ENCODE data around the gene ILK. TPM values are rescaled to one million over a fixed set of nuclear protein-coding genes. Genes with fewer than 3 reads are reported as not detected.

ILK gene
- total and polyA plus RNA-seq, 3 donors from 2014 or later = 79.1 to 122 (median 109) TPM

GRCh38 chr11:6587360-6587953 is 16.1 kb upstream of the ILK start:
- 93 to 96% methylated on average over 10 to 11 of the region's 11 CpGs for WGBS, 2 donors
- no peaks in the 10 kb centered on the region for H3K9me3 ChIP-seq
- TF ChIP-seq CTCF (IDR thresholded peaks at IDR 0.05) = no peak
- no peak for TF ChIP-seq POLR2A (IDR thresholded peaks at IDR 0.05)
- H3K27me3 ChIP-seq = no peaks in the 10 kb centered on the region
- intact Hi-C loops (cut with DNase I; ENCODE audit: low total_unique reads) = no loop called here
- no peak for DNase-seq
- no peaks in the 10 kb centered on the region for H3K36me3 ChIP-seq (ENCODE audit: low read depth, missing control alignments)
- no peak overlapping the region for H3K27ac ChIP-seq
- no peak overlapping the region for H3K4me3 ChIP-seq
- H3K4me1 ChIP-seq = no peaks in the 10 kb centered on the region

- no peak for TF ChIP-seq POLR2A (IDR thresholded peaks at IDR 0.05)
- no peak for TF ChIP-seq CTCF (IDR thresholded peaks at IDR 0.05)
- H3K9me3 ChIP-seq = no peaks in the 10 kb centered on the region
- no peak overlapping the region for H3K27ac ChIP-seq
- H3K36me3 ChIP-seq (ENCODE audit: low read depth, missing control alignments) = no peaks in the 10 kb centered on the region
- H3K27me3 ChIP-seq = no peaks in the 10 kb centered on the region
- WGBS, 2 donors = 96 to 97% methylated on average over 1 of the region's 1 CpG
- intact Hi-C loops (cut with DNase I; ENCODE audit: low total_unique reads) = no loop called here
- no peaks in the 10 kb centered on the region for H3K4me1 ChIP-seq
- no peak overlapping the region for H3K4me3 ChIP-seq
- no peak for DNase-seq
These were observed 15.6 kb upstream of the ILK start for GRCh38 chr11:6588018-6588417.

GRCh38 chr11:6594142-6594768 is 9.3 kb upstream of the ILK start:
- Histone ChIP-seq H3K4me1 (no peaks in the 10 kb centered on the region), H3K9me3 (no peaks in the 10 kb centered on the region), H3K27ac (no peak overlapping the region), H3K4me3 (no peak overlapping the region), H3K27me3 (no peaks in the 10 kb centered on the region), H3K36me3 (ENCODE audit: low read depth, missing control alignments) (no peaks in the 10 kb centered on the region)
- intact Hi-C loops (cut with DNase I; ENCODE audit: low total_unique reads) = no loop called here
- no peak for TF ChIP-seq CTCF (IDR thresholded peaks at IDR 0.05)
- TF ChIP-seq POLR2A (IDR thresholded peaks at IDR 0.05) = no peak
- WGBS, 2 donors = 89 to 93% methylated on average over 3 of the region's 3 CpGs
- no peak for DNase-seq

GRCh38 chr11:6596239-6596877 is 7.2 kb upstream of the ILK start:
- Histone ChIP-seq H3K4me1 (no peaks in the 10 kb centered on the region), H3K27me3 (no peaks in the 10 kb centered on the region), H3K27ac (peak overlapping the region in 1 of 2 donors; percentile 6), H3K9me3 (no peaks in the 10 kb centered on the region), H3K36me3 (ENCODE audit: low read depth, missing control alignments) (no peaks in the 10 kb centered on the region), H3K4me3 (no peak overlapping the region)
- 40 to 42% methylated on average over 5 of the region's 5 CpGs for WGBS, 2 donors
- TF ChIP-seq POLR2A (IDR thresholded peaks at IDR 0.05) = no peak
- no peak for TF ChIP-seq CTCF (IDR thresholded peaks at IDR 0.05)
- intact Hi-C loops (cut with DNase I; ENCODE audit: low total_unique reads) = no loop called here
- no peak for DNase-seq

Data from testis (tissue), 3 donors.